AG04450 (cell line): ENCODE results near the gene ATP8A2. TPM values are rescaled to one million over a fixed set of nuclear protein-coding genes. Genes with fewer than 3 reads are reported as not detected.

Source experiments
- CTCF ChIA-PET: fragments of 300-600, 350-600 bp; formaldehyde crosslinking; extraction: SDS; loops from one replicate; lab custom pipeline; 2022; ENCODE audit warnings: antibody characterized with exemption, inconsistent platforms; lab: Charles Lee
- POLR2A ChIA-PET: fragments of 350-600 bp; formaldehyde crosslinking; extraction: SDS; loops from one replicate; lab custom pipeline; 2021; ENCODE audit warnings: antibody characterized with exemption, inconsistent platforms; lab: Yijun Ruan, JAX
- DNase-seq: peaks from one replicate; pipeline ENCODE4 v3.0.0-alpha.2; 2011; ENCODE audit warnings: low read depth, low spot score
- H3K27ac ChIP-seq: one replicate; pipeline ENCODE4 v1.5.1; 2012; ENCODE audit warnings: low read depth, low read length, control low read depth
- H3K27me3 ChIP-seq: one replicate; pipeline ENCODE4 v1.6.0; 2012; ENCODE audit warnings: low read length; ENCODE audit not compliant: control insufficient read depth, insufficient read depth
- H3K4me3 ChIP-seq: 2 replicates; pipeline ENCODE4 v1.5.1; 2011; ENCODE audit warnings: mild to moderate bottlenecking, low read depth, low read length, control low read depth
- H3K9me3 ChIP-seq: 2 replicates; pipeline ENCODE4 v1.5.1; 2012; ENCODE audit warnings: low read length; ENCODE audit not compliant: control insufficient read depth, insufficient read depth
- polyA plus RNA-seq: library from polyadenylated mRNA; depleted of rRNA; stranded (reverse); fragments of >200 nt; gene quantifications from 2 replicates; pipeline ENCODE4 v1.2.3, GENCODE V29; 2011
- TF ChIP-seq, protein P1 (sequence below): IDR thresholded peaks from 2 replicates; pipeline ENCODE4 v1.5.1; 2011; ENCODE audit warnings: low read depth, low read length, control low read depth, inconsistent platforms

Gene ATP8A2
- polyA plus RNA-seq, 1 experiment, result 0.19 TPM

DNA sequence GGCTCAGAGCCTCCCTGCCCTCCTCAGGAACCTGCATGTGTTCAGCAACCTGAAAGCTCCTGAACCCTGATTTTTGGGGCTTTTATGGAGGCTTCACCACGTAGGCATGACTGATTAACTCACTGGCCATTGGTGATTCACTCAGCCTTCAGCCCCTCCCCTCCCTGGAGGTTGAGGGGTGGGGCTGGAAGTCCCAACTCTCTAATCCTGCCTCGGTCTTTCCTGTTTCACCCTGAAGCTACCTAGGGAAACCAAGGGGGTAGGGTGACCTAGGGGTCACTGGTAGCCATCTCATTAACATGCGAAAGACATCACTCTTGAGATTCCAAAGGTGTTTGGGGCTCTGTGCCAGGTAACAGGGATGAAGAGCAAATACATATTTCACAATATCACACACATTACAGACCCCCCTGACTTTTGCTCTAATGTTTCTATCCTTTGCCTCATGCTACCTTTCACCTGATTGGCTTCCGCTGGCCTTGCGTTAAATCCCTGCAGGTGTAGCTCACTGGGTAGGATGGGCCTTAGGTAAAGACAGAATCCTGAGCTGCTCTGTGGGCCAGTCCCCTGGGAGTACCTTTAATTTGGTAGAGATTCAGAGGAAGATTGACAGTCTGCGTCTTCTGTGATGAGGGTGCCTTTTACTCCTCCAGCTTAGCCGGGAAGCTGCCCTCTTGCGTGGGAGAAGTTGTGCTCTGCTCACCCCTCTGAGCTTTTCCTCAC lies 260.6 kb downstream of the ATP8A2 start:
- Histone ChIP-seq H3K27me3 (no peaks in the 10 kb centered on the region), H3K4me3 (no peak overlapping the region), H3K9me3 (no peaks in the 10 kb centered on the region), H3K27ac (no peak overlapping the region)
- CTCF ChIA-PET, result interaction anchor here (0.6 kb wide), 1 partner anchor 59 kb away, joined by 6 read pairs; no protein-coding TSS in a partner anchor
- no peak for DNase-seq
- TF ChIP-seq, protein P1, sequence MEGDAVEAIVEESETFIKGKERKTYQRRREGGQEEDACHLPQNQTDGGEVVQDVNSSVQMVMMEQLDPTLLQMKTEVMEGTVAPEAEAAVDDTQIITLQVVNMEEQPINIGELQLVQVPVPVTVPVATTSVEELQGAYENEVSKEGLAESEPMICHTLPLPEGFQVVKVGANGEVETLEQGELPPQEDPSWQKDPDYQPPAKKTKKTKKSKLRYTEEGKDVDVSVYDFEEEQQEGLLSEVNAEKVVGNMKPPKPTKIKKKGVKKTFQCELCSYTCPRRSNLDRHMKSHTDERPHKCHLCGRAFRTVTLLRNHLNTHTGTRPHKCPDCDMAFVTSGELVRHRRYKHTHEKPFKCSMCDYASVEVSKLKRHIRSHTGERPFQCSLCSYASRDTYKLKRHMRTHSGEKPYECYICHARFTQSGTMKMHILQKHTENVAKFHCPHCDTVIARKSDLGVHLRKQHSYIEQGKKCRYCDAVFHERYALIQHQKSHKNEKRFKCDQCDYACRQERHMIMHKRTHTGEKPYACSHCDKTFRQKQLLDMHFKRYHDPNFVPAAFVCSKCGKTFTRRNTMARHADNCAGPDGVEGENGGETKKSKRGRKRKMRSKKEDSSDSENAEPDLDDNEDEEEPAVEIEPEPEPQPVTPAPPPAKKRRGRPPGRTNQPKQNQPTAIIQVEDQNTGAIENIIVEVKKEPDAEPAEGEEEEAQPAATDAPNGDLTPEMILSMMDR, result no peak
- POLR2A ChIA-PET, result no interaction called here

DNA sequence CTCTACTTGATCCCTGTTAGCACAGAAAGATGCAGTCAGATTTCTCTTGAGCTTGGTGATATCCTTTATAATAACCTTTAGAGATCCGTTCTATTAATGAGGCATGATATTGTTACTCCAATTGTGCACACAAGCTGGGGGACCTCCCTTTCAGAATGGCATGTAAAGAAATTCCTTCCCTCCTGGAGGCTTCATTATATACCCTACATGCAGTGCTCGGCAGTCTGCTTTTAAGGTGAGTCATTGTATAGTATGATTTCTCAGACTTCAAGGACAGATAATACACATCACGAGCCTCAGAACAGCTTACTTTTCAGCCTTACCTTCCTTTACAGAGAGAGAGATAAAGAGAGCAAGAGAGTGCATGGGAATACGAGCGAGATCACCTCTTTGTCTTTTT lies 261.3 kb downstream of the ATP8A2 start:
- H3K9me3 ChIP-seq, result no peaks in the 10 kb centered on the region
- CTCF ChIA-PET, result no interaction called here
- H3K27me3 ChIP-seq, result no peaks in the 10 kb centered on the region
- no peak overlapping the region for H3K4me3 ChIP-seq
- TF ChIP-seq, protein P1, result no peak
- no peak for DNase-seq
- POLR2A ChIA-PET, result no interaction called here
- no peak overlapping the region for H3K27ac ChIP-seq

DNA sequence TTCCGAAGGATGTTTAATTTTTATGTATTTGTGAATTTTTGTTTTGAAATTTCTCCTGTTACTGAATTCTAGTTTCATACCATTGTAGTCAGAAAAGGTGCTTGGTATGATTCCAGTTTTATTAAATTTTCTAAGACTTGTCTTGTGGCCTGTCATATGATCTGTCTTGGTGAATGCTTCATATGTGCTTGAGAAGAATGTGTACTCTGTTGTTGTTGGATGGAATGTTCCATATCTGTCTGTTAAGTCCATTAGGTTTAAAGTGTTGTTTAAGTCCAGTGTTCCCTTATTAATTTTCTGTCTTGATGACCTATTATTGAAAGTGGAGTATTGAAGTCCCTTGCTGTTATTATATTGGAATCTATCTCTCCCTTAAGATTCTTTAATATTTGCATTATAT lies 273.9 kb downstream of the ATP8A2 start:
- DNase-seq, result no peak
- no peak overlapping the region for H3K4me3 ChIP-seq
- H3K9me3 ChIP-seq, result no peaks in the 10 kb centered on the region
- ChIA-PET CTCF (no interaction called here), POLR2A (no interaction called here)
- TF ChIP-seq, protein P1, result no peak
- no peaks in the 10 kb centered on the region for H3K27me3 ChIP-seq
- no peak overlapping the region for H3K27ac ChIP-seq

DNA sequence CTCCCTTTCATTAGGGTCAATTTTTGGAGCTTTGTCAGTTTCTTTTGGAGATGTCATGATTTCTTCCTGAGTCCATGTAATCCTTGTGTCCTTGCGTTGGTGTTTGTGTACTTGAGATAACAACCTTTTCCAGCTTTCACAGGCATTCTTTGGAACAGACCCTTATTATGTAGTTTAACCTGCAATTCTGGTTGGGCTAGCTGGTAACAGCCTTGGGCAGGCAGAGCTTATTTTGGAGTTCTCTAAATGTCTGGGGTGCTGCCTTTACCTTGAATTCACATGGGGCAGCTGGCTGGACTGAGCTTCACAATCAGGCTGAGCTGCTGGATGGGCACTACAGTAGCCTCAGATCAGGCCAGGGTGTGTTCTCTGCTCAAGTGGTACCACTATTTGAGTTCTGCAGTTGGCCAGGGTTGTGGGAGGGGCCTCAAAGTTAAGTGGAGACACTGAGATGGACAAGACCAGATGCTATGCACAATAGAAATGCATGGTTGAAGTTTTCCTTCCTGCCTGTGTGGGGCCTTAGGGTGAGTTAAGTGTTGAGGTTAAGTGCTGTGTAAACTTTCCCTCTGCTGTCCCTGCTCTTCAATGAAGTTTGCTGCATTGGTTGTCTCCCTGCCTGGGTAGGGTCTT lies 277.3 kb downstream of the ATP8A2 start:
- ChIA-PET POLR2A (no interaction called here), CTCF (no interaction called here)
- TF ChIP-seq, protein P1, result no peak
- Histone ChIP-seq H3K9me3 (no peaks in the 10 kb centered on the region), H3K27me3 (no peaks in the 10 kb centered on the region), H3K27ac (no peak overlapping the region), H3K4me3 (no peak overlapping the region)
- no peak for DNase-seq

DNA sequence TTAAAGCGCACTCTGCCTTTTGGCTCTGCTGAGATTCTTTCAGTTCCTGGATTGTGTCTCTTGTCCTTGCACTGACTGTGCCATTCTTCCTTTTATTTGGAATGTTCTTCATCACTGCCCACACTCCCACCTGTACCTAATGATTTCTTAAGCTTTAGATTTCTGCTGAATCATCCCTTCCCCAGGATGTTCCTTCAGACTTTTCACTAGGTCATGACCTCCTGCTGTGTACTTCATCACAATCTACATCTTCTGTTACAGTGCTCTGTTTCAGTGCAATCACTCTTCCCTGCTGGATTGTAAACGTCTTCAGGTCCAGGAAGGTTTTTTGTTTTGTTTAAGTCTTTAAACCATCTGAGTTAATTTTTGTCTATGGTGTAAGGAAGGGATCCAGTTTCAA lies 281.0 kb downstream of the ATP8A2 start:
- Histone ChIP-seq H3K27ac (no peak overlapping the region), H3K27me3 (no peaks in the 10 kb centered on the region), H3K9me3 (no peaks in the 10 kb centered on the region), H3K4me3 (no peak overlapping the region)
- TF ChIP-seq, protein P1, result no peak
- POLR2A ChIA-PET, result no interaction called here
- DNase-seq, result no peak
- CTCF ChIA-PET, result no interaction called here
